ENCODE measurements around the gene SPPL2C.
A peak's percentile ranks its signal among the peaks of the same experiment; 100 is the strongest.
"Not testable (repeated sequence)": the region's sequence is repeated elsewhere in the genome, so short reads cannot be mapped to it uniquely, and the experiment has no call there.

Gene SPPL2C

DNA sequence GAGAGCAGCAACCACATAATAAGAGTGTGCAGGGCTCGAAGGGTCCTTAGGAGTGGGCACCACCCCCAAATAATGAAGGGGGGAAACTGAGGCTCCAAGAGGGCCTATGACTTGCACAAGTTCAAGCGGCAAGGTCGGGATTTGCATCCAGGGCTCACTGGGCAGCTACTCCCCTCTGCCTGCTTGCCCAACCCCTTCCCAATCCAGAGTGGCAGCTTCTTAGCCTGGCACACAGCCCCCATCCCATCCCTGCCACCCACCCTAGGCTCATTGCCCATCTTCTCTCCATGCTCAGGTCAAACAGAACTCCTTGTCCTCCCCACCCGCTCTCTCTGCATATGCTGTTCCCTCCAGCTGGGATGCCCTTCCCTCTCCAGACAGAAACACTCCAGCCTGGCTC, 2.4 kb downstream of the SPPL2C start:
- no peak overlapping the region for H3K4me3 ChIP-seq (ENCODE audit: low read length)
- no peak for DNase-seq (ENCODE audit: low read depth, low spot score)

DNA sequence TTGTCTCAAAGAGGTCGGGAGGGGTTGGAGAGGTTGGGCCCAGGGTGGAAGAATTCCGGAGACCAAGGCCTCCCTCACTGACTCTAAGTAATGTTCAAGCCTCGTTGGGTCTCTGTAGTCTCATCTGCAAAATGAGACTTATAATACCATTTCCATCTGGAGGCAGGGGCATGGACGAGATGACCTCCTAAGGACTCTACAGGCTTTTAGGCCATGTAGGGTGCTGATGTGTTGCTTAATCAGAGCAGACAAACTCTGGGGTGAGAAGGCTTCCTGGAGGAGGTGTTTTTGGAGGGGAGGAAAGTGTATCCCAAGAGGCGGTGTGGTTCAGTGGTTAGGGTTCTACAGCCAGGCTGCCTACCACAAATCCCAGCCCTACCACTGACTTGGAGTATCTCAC, 3.1 kb downstream of the SPPL2C start:
- DNase-seq (ENCODE audit: low read depth, low spot score) = no peak
- no peak overlapping the region for H3K4me3 ChIP-seq (ENCODE audit: low read length)

DNA sequence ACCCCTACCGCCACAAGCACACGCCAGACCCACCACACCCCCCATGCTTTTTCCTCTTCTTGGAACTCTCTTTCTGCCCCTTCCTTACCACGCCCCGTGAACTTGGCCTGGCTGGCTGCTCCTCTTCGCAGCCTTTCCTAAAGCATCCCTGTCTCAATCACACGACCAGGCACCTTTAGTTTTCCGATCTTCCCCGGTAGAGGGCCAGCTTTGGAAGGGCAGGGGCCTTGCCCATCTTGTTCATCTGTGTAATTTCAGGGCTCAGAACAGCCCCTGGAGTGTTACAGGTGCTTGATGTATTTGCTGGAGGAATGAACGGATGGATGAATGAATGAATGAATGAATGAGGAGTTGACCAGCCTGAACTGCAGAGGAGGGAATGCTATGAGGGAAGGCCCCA, 3.7 kb downstream of the SPPL2C start:
- DNase-seq (ENCODE audit: low read depth, low spot score) = no peak
- H3K4me3 ChIP-seq (ENCODE audit: low read length) = no peak overlapping the region

DNA sequence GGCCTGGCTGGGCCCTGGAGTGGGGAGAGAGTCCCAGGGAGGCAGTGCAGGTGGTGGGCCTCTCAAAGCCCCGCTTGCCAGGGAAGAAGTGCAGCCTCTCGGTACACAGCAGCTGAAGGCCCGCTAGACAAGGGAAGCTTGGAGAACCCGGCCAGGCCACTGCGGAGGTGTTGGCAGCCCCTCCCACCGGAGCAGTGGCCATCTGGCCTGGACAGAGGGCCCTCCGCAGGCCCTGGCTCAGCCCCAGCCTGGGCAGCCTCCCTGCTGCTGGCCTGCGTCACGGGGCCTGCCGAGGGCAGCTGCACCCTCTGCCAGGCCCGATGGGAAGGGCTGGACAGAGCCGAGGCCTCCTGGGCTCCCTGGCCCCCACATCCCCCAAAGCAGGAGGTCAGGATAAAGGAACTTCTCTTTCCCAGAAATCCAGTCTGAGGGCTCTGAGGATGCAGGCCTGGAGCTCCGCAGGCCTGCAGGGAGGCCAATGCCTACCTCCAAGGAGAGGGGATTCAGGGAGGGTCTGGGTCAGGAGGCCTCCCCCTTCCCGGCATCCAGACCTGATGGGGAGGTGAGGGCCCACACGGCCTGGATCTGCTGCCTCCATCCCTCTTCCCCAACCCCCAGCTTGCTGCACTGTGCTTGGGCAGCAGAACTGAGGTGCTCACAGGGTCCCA, 4.3 kb downstream of the SPPL2C start:
- no peak overlapping the region for H3K4me3 ChIP-seq (ENCODE audit: low read length)
- no peak for DNase-seq (ENCODE audit: low read depth, low spot score)

DNA sequence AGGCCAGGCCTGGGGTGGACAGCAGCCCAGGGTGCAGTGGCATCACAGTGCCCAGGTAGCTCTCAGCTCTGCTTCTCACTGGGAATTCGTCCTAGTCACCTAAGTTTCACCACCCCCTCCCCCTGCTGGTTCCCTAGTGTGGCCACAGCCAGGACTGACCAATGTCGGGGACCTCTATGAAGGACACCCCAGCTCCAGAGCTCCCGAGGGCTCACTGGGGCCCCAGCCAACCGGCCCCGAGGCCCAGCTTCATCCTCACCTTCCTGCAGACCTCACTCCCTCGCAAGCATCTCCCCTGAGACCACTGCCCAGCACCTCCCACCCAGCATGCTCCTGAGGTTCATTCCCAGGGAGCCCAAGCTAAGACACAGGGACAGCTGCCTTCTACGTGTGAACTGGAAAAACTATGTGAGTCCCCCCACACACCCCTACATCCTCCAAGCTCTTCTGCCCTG, 4.9 kb downstream of the SPPL2C start:
- no peak overlapping the region for H3K4me3 ChIP-seq (ENCODE audit: low read length)
- DNase-seq (ENCODE audit: low read depth, low spot score) = no peak

DNA sequence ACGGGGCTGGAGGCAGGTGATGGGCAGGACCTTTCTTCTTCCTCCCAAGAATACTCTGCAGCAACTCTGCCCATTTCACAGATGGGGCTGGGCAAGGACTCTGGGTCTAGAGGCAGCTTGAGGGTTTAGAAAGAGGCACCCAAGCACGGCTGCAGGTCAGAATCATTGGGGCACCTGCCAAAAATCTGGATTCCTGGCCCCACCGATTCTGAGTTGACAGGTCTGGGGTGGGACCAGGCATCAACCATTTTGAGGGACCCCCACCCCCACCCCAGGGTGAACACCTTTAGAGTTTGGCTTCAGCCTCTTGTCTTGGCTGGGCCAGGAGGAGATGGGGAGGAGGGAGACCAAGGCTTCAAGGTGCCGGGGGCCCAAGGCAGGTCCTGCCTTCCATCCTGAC, 5.3 kb downstream of the SPPL2C start:
- no peak overlapping the region for H3K4me3 ChIP-seq (ENCODE audit: low read length)
- no peak for DNase-seq (ENCODE audit: low read depth, low spot score)

DNA sequence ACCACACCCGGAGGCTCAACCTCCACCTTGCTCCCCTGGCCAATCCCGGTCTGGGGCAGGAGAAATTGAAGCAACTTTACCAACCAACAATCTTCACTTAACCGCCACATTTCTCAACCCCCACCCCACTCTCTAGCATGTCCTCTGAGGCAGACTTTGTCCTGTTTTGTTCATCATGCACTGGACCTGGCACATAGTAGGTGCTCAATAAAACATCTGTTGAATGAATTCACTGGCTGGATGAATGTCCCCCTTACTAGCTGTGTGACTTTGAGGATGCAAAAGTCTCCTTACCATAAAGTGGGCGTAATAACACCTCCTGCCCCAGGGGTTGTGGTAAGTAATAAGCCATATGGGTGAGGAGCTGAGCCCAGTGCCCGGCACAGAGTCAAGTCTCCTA, 5.8 kb downstream of the SPPL2C start:
- no peak for DNase-seq (ENCODE audit: low read depth, low spot score)

DNA sequence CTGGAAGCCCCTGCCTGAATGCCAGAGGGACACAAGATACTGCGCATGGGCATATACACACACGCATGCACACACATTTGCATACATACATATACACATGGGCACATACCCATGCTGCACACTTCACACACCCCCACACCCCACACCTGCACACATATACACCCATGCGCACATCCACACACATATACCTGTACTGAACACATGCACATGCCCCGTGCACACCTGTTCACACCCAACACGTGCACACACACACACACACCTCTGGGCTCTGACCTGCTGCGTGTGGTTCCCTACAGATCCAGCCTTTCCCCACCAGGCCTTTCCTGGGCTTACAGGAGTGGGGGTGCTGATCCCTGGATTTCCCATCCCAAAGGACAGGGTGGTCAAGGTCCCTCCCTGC, 6.3 kb downstream of the SPPL2C start:
- no peak overlapping the region for H3K4me3 ChIP-seq (ENCODE audit: low read length)
- no peak for DNase-seq (ENCODE audit: low read depth, low spot score)

More for the DNA sequence above, 5.8 kb downstream of the SPPL2C start:
- no peak overlapping the region for H3K4me3 ChIP-seq (ENCODE audit: low read length)

DNA sequence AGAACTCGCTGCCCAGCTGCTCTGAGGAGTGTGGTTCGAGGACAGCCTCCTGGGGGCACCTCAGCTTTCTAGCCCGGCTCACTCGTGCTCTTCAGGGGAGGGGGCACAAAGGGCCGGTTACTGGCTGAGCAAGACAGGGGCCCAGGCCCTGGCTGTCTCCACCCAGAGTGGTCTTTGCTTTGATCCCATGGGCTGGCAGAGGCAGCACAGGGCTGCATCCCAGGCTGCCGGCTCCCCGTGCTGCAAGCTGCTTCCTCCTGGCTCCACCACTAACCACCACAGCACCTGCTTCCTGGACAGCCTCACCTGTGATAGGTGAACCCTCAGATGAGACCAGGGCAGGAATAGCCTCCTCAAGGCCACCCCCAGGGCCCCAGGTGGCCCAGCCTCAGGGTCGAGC, 6.8 kb downstream of the SPPL2C start:
- H3K4me3 ChIP-seq (ENCODE audit: low read length) = no peak overlapping the region
- no peak for DNase-seq (ENCODE audit: low read depth, low spot score)

DNA sequence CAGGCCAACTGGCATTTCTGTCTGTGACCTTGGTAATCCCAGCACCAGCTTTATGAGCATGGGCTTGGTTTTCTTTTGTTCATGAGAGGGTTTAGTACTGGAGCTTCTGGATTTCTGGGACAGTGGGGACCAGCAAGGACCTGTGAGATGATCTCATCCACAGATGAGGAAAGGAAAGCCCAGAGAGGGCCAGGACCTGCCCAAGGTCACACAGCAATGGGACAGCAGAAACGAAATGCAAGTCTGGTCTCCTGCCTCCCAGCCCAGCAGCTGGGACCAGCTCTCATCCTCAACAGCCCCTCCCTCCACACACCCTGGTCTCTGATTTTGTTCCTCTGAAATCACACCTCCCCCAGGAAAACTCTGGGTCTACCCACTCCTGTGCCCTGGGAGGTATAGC, 7.2 kb downstream of the SPPL2C start:
- no peak for DNase-seq (ENCODE audit: low read depth, low spot score)
- no peak overlapping the region for H3K4me3 ChIP-seq (ENCODE audit: low read length)

DNA sequence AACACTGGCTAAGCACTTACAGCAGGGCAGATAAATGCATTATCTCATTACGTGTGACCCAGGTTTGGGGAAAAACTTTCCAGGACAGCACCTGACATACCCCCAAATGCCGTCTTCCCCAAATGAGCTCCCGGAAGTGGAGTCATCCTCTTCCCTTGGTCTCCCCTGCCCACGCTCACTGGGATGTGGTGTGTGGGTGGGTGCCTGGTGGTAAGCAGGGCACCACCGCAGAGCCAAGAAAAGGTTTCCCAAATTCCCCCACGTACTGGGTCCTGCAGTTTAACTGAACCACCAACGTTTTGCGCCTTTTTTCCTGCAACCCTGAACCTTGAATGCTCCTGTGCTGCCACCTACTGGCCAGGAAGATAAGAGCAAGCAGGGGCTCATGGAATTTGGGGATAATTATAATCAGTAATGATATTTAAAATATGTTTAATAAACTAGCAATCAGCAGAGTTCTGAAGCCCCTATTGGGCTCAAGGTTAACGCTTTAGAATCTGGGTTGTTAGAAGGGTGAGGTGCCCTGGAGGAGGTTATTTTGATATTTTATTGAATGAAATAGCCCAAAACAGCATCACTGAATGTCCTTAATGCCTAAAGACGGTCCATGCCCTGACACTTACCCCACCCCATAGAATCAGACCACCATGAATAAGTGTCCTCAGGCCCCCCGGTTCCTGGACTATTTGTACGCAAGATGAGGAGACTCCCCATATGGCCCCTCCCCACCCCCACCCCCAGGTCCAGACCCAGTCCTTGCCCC, 8.0 kb downstream of the SPPL2C start:
- no peak overlapping the region; the same call in 1 of the 2 replicates for H3K4me3 ChIP-seq (ENCODE audit: low read length)
- peak; percentile 58 for DNase-seq (ENCODE audit: low read depth, low spot score)

DNA sequence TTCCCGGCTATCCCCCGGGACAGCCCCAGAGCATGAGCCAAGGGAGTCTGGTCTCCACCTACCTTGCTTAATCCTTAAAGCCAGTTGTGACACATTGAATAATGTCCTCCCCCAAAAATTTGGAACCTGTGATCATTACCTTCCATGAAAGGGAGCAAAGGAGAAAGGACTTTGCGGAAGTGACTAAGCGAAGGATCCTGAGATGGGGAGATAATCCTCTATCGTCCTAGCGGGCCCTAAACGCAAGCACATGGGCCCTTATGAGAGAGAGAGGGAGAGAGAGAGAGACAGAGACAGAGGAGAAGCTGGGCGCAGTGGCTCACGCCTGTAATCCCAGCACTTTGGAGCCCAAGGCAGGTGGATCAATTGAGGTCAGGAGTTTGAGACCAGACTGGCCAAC, 9.5 kb downstream of the SPPL2C start:
- DNase-seq (ENCODE audit: low read depth, low spot score) = no peak

DNA sequence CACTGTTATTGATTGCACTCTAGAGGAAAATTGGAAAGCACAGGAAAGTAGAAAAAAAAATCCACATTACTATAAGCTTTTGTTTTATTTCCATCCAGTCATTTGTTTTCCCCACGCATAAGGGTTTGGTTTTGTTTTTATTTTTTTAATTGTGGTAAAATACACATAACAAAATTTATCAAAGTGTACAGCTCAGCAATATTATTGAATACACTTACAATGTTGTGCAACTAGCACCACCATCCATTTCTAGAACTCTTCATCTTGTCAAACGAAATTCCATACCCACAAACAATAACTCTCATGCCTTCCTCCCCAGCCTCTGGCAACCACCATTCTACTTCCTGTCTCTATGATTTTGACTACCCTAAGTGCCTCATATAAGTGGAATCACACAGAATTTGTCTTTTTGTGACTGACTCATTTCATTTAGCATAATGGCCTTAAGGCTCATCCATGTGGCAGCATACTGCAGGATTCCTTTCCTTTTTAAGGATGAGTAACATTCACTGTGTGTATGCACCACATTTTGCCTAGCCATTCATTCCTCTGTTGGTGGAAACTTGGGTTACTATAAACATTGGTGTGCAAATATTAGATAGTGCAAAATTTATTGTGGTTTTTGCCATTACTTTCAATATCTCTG, 11.1 kb downstream of the SPPL2C start:
- no peak overlapping the region for H3K4me3 ChIP-seq (ENCODE audit: low read length)
- no peak for DNase-seq (ENCODE audit: low read depth, low spot score)

More for the DNA sequence above, 9.5 kb downstream of the SPPL2C start:
- H3K4me3 ChIP-seq (ENCODE audit: low read length) = no peak overlapping the region

DNA sequence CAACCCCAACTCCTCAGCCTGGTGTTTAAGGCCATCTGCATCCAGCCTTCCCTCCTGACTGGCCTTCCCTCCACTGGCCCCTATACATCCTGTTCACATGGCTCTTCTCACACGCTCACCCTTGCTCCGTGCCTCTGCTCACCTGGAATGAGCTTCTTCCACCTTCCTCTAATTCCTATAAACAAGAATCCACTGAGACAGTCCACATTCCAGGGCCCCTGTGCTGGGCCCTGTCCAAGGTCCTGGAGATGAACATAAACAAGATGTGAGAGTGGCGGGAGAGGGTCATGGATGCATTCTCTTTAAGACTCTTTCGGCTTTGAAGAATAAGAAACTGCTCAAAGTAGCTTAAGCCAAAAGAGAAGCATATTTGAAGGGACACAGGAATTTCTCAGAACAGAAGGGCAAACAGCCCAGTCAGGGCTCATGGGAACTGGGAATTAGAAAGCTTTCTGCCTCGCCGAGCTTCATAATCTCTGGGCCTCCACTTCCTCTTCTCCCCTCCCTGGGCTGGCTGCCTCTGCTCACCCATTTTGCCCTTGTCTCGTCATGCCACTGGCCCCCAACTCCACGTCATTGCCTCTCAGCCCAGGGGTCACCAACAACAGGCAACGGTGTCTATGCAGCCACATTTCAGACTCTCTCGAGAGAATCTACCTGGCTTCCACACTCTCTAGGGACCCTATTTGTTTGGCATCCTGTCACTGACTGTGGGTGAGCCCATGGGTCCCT, 13.5 kb downstream of the SPPL2C start:
- no peak for DNase-seq (ENCODE audit: low read depth, low spot score)
- no peak overlapping the region for H3K4me3 ChIP-seq (ENCODE audit: low read length)

DNA sequence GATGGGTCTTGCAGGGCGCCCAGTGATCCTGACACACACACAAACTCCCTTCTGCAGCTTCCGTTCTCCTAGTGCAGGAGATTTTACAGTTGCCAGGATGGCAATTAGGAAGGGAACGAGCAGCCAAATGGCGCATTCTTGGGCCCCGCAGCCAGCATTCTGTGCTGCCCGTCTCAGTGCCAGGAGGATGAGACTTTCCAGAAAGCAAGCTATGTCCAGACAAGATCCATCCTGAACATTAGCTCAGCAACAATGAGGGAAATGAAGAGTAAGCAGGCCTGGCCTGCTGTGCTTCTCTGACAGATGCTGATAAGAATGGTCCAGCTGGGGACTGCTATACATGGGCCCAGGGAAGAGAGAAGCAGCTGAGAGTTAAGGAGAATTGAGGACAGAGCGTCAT, 16.5 kb downstream of the SPPL2C start:
- no peak for DNase-seq (ENCODE audit: low read depth, low spot score)
- H3K4me3 ChIP-seq (ENCODE audit: low read length) = no peak overlapping the region

DNA sequence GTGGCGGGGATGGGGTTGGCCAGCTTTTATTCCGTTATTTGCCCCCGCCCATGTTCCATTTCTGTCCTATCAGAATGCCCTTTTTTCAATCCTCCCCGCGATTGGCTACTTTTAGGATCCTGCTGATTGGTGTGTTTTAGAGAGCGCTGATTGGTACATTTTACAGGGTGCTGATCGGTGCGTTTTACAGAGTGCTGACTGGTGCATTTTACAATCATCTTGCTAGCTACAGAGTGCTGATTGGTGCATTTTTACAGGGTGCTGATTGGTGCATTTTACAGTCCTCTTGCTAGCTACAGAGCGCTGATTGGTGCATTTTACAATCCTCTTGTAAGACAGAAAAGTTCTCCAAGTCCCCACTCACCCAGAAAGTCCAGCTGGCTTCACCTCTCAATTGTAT, 17.4 kb downstream of the SPPL2C start:
- H3K4me3 ChIP-seq (ENCODE audit: low read length); DNase-seq (ENCODE audit: low read depth, low spot score): not testable (repeated sequence)

DNA sequence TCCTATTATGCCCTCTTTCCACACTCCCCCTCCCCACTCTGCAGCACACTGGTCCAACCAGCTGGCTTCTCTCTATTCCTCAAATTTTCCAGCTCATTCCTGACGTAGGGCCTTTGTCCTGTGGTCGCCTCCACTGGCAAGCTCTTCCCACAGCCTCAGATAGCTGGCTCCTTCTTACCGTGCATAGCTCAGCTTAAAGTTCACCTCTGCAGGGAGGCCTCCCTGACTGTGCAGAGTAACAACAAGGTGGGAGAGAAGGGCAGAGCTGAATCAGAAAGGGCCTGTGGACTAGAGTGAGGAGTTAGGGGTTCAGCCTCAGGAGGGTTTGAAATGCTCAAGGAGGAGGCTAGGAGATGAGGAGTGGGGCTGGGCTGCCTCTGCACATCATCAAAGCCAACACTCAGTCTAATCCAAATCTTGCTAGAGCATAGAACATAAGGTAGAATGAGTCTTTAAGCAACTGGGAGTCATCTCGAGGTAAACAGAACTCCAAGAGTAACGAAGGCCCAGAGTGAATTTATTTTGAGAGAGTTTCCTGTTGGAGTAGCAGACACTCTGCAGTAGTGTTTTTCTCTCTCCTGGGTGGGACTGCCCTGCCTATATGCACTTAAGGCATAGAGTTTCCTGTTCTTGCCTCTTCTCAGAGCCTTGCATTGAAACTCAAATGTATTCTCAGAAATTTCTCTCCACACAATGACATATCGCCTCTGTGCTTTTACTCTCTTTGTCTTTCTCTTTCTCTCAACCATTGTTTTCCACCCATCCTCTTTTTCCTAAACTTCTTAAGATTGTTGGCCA, 19.4 kb downstream of the SPPL2C start:
- DNase-seq (ENCODE audit: low read depth, low spot score) = no peak
- no peak overlapping the region for H3K4me3 ChIP-seq (ENCODE audit: low read length)

DNA sequence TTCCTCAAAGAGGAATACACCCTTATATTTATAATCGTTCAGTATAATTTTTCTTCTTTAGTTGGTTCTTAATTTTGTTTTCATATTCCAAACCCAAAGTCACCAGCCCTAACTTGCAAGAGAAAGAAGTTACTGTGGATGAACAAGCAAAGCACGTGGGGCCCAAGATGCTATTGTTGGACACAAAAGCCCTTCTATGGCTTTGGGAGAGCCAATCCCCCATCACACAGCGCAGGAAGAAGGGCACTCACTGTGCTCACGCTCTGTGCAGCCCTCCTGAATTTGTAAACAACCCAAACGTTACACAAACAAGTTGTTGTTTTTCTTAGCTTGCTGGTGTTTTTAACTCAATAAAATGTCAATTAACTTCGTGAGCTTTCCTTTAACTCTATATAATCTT, 22.5 kb downstream of the SPPL2C start:
- no peak overlapping the region for H3K4me3 ChIP-seq (ENCODE audit: low read length)
- DNase-seq (ENCODE audit: low read depth, low spot score) = no peak

DNA sequence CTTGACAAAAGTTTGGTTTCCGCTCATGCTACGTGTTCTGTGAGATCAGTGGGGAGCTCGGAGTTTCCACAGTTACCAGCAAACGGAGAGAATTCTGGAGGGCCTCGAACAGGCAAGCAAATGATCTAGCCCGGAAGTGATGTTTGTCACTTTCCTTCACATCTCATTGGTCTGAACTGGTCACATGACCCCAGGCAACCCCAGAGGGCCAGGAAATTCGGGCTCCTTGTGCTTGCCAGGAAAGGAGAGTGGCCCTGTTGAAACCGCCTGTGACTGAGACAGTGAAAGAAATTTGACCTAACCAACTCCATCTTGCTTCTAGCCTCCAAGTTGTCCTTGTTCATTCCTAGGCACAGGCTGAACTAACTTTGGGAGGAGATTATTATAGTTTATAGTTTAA, 23.0 kb downstream of the SPPL2C start:
- H3K4me3 ChIP-seq (ENCODE audit: low read length) = no peak overlapping the region
- no peak for DNase-seq (ENCODE audit: low read depth, low spot score)

Data from Jurkat, Clone E6-1 (cell line).